H54 (cell line): Measurements from ENCODE around the gene PACS1.

ENCODE experiments used
- DNase-seq: peaks from one replicate; pipeline ENCODE4 v3.0.0; 2011; ENCODE audit warnings: low spot score, mixed read lengths; ENCODE audit not compliant: insufficient read length
- FAIRE-seq: peaks from 3 replicates; lab custom pipeline; 2011; peaks lifted over from hg19 to GRCh38; lab: Jason Lieb, UNC
- POLR2A ChIP-seq: IDR thresholded peaks from 2 replicates; pipeline ENCODE4 v1.6.1; 2011; ENCODE audit warnings: low read depth, mild to moderate bottlenecking, low read length

The PACS1 gene

GRCh38 chr11:66042996-66043906 is 26.8 kb upstream of the PACS1 start:
- TF ChIP-seq POLR2A = no peak
- DNase-seq (no peak), FAIRE-seq (no peak)

GRCh38 chr11:66044757-66045156 is 25.3 kb upstream of the PACS1 start:
- no peak for DNase-seq
- TF ChIP-seq POLR2A = no peak
- FAIRE-seq = no peak

GRCh38 chr11:66045177-66045639 is 24.9 kb upstream of the PACS1 start:
- DNase-seq (peak; percentile 88), FAIRE-seq (no peak)
- no peak for TF ChIP-seq POLR2A

- FAIRE-seq = no peak
- no peak for DNase-seq
- no peak for TF ChIP-seq POLR2A
Observed at GRCh38 chr11:66046901-66047300, 23.2 kb upstream of the PACS1 start.

- FAIRE-seq = no peak
- TF ChIP-seq POLR2A = no peak
- no peak for DNase-seq
Observed at GRCh38 chr11:66047541-66048365, 22.3 kb upstream of the PACS1 start.

GRCh38 chr11:66048547-66049323 is 21.3 kb upstream of the PACS1 start, which contains the start of gene GAL3ST3:
Gene GAL3ST3, minus strand, starts transcription at chr11:66049161. Its CDS starts 3,746 bp downstream, at chr11:66045415.
- DNase-seq (no peak), FAIRE-seq (no peak)

GRCh38 chr11:66050581-66051231 is 19.4 kb upstream of the PACS1 start:
- TF ChIP-seq POLR2A = no peak
- DNase-seq = no peak
- FAIRE-seq = no peak

More at GRCh38 chr11:66048547-66049323, 21.3 kb upstream of the PACS1 start, which contains the start of gene GAL3ST3:
- no peak for TF ChIP-seq POLR2A

GRCh38 chr11:66051371-66051765 is 18.7 kb upstream of the PACS1 start:
- TF ChIP-seq POLR2A = no peak
- no peak for DNase-seq
- FAIRE-seq = no peak

- DNase-seq (peak; percentile 97), FAIRE-seq (no peak)
- TF ChIP-seq POLR2A = peak; percentile 77
Observed at GRCh38 chr11:66051766-66052663, 18.1 kb upstream of the PACS1 start, which contains the start of gene SF3B2. Gene SF3B2, plus strand, starts transcription at chr11:66052364. Its CDS starts 21 bp downstream, at chr11:66052385.

- no peak for DNase-seq
- FAIRE-seq = no peak
- TF ChIP-seq POLR2A = no peak
Observed at GRCh38 chr11:66052664-66052982, 17.4 kb upstream of the PACS1 start.

GRCh38 chr11:66055021-66055420 is 15.1 kb upstream of the PACS1 start:
- no peak for TF ChIP-seq POLR2A
- DNase-seq (no peak), FAIRE-seq (no peak)

GRCh38 chr11:66056501-66056900 is 13.6 kb upstream of the PACS1 start:
- no peak for FAIRE-seq
- no peak for TF ChIP-seq POLR2A
- no peak for DNase-seq
